CD4-positive, CD25-positive, alpha-beta regulatory T cell (primary cell): ENCODE measurements around the gene MLC1. TPM values are rescaled to one million over a fixed set of nuclear protein-coding genes. Genes with fewer than 3 reads are reported as not detected.

Source experiments
- ATAC-seq, 2 donors: fragments of 150-1000 bp; cut with Tn5 transposase; one replicate each; pipeline ENCODE4 v1.10.0; 2021; ENCODE audit warnings: low read depth in 2 of 2, moderate number of reproducible peaks in 2 of 2, moderate library complexity in 1 of 2
- DNase-seq, 3 donors: peaks; one replicate each; pipeline versions ENCODE4 v3.0.0 to v3.0.0-alpha.2; 2012 to 2022; ENCODE audit warnings: mixed read lengths in 1 of 3
- H3K27ac ChIP-seq: one replicate; pipeline ENCODE4 v1.7.0; 2013; ENCODE audit warnings: mild to moderate bottlenecking, low read length; ENCODE audit not compliant: insufficient read depth, poor library complexity, severe bottlenecking
- H3K27me3 ChIP-seq: one replicate; pipeline ENCODE4 v1.7.0; 2013; ENCODE audit warnings: low read length; ENCODE audit not compliant: control insufficient read depth, insufficient read depth
- H3K36me3 ChIP-seq: one replicate; pipeline ENCODE4 v1.7.0; 2013; ENCODE audit warnings: mild to moderate bottlenecking, low read length, moderate library complexity; ENCODE audit not compliant: control insufficient read depth, insufficient read depth
- H3K4me1 ChIP-seq: 2 replicates; pipeline ENCODE4 v1.7.0; 2013; ENCODE audit warnings: mild to moderate bottlenecking, low read length; ENCODE audit not compliant: insufficient read depth, control insufficient read depth, poor library complexity, severe bottlenecking
- H3K4me3 ChIP-seq: one replicate; pipeline ENCODE4 v1.7.0; 2013; ENCODE audit warnings: low read depth, mild to moderate bottlenecking, low read length, moderate library complexity
- H3K9me3 ChIP-seq, 2 experiments: 1 replicate in 1 of 2; 2 replicates in 1 of 2; pipeline ENCODE4 v1.7.0; 2013; ENCODE audit warnings: low read length in 2 of 2, mild to moderate bottlenecking in 1 of 2, moderate library complexity in 1 of 2; ENCODE audit not compliant: control insufficient read depth in 2 of 2
- H3K27ac Mint-ChIP-seq, 3 donors: one replicate each; pipeline ENCODE4 v1.8.0; 2020 to 2022; ENCODE audit warnings: mild to moderate bottlenecking in 3 of 3, mixed read lengths in 3 of 3, moderate library complexity in 2 of 3
- H3K27me3 Mint-ChIP-seq: one replicate; pipeline ENCODE4 v1.8.0; 2022; ENCODE audit warnings: mild to moderate bottlenecking, mixed read lengths
- H3K36me3 Mint-ChIP-seq: one replicate; pipeline ENCODE4 v1.8.0; 2020; ENCODE audit warnings: mixed read lengths
- H3K4me1 Mint-ChIP-seq, 4 donors: one replicate each; pipeline ENCODE4 v1.8.0; 2020 to 2022; ENCODE audit warnings: mixed read lengths in 4 of 4, mild to moderate bottlenecking in 1 of 4
- H3K4me3 Mint-ChIP-seq, 4 donors: one replicate each; pipeline ENCODE4 v1.8.0; 2020 to 2022; ENCODE audit warnings: mild to moderate bottlenecking in 4 of 4, mixed read lengths in 4 of 4, moderate library complexity in 3 of 4
- H3K9me3 Mint-ChIP-seq, 7 donors: one replicate each; pipeline ENCODE4 v1.8.0; 2020 to 2022; ENCODE audit warnings: mixed read lengths in 7 of 7, mild to moderate bottlenecking in 3 of 7, moderate library complexity in 2 of 7
- polyA plus RNA-seq, 4 donors: library from polyadenylated mRNA; unstranded; fragments of 300-500 nt; fragmentation: Illumina TruSeq; gene quantifications; one replicate each; pipeline ENCODE4 v1.2.3, GENCODE V29; 2021
- total RNA-seq: library from RNA; stranded (reverse); gene quantifications from one replicate; pipeline ENCODE4 v1.2.3, GENCODE V29; 2022

Gene MLC1
- total and polyA plus RNA-seq, 5 donors from 2014 or later: 0.20 to 1.1 (median 0.57) TPM; not detected in 1

DNA sequence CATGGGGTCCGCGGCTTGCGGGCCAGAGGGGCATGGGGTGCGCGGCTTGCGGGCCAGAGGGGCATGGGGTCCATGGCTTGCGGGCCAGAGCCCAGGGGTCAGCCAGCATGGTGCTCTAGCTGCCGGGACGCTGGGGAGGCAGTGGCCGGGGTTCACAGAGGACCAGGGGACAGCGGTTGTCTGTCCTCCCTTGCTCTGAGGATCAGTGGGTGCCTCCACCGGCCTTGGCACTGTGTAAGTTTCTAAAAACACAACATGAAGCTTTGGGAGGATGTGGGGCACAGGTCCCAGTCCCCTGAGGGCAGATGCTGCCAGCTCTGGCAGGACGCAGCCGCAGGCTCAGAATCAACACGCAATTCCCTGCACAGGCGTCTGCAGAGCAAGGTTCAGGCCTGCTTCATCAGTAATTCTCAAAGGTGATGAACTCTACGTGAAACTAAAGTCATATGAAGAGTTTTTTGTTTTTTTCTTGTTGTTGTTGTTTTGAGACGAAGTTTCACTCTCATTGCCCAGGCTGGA, 3.0 kb downstream of the MLC1 start:
- Mint-ChIP-seq H3K4me3 (no peak overlapping the region), H3K36me3 (peaks cover 3% of the 10 kb centered on the region), H3K27me3 (peaks cover 24% of the 10 kb centered on the region), H3K27ac (no peak overlapping the region), H3K4me1 (peaks cover 0 to 5% (median 3%) of the 10 kb centered on the region in 4 donors), H3K9me3 (peaks cover 0 to 8% (median 5%) of the 10 kb centered on the region in 7 donors)
- no peak overlapping the region for H3K4me3 ChIP-seq
- H3K27me3 ChIP-seq: peaks cover 5% of the 10 kb centered on the region
- peaks cover 2 to 8% of the 10 kb centered on the region in 2 experiments for H3K9me3 ChIP-seq
- ATAC-seq: no peak
- DNase-seq: no peak
- H3K27ac ChIP-seq: no peak overlapping the region
- no peaks in the 10 kb centered on the region for H3K36me3 ChIP-seq
- H3K4me1 ChIP-seq: peaks cover 9% of the 10 kb centered on the region

GRCh38 chr22:50081426-50082196, 3.6 kb downstream of the MLC1 start:
- H3K4me1 Mint-ChIP-seq: peaks cover 0 to 5% (median under 1%) of the 10 kb centered on the region in 4 donors
- Histone ChIP-seq H3K9me3 (peaks cover 2% of the 10 kb centered on the region in 2 experiments), H3K27ac (no peak overlapping the region), H3K4me3 (no peak overlapping the region), H3K4me1 (peaks cover 9% of the 10 kb centered on the region), H3K36me3 (no peaks in the 10 kb centered on the region), H3K27me3 (peaks cover 5% of the 10 kb centered on the region)
- no peak overlapping the region for H3K4me3 Mint-ChIP-seq
- peaks cover 0 to 1% (median 0%) of the 10 kb centered on the region in 7 donors for H3K9me3 Mint-ChIP-seq
- H3K36me3 Mint-ChIP-seq: no peaks in the 10 kb centered on the region
- no peak for ATAC-seq
- no peak for DNase-seq
- peaks cover 24% of the 10 kb centered on the region for H3K27me3 Mint-ChIP-seq
- H3K27ac Mint-ChIP-seq: peak overlapping the region in 1 of 3 donors; percentile 87

DNA sequence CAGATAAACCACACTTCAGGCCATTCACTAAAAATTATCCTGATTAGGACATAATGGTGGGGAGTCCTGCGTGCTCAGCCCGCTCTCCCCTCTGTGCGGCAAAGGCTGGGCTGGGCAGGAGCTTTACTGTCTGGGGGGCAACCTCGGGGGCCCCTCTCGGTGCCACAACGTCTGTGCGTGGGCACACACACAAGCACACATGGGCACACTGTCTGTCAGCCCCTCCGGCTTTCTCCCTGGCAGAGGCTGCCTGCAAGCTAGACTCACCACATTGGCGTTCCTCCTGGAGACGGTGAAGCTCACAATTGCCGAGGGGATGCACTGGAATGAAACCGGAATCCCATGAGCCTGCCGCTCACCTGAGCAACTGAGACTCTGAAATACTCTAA, 5.2 kb downstream of the MLC1 start:
- H3K27me3 Mint-ChIP-seq: peaks cover 18% of the 10 kb centered on the region
- Histone ChIP-seq H3K36me3 (no peaks in the 10 kb centered on the region), H3K4me1 (peaks cover 3% of the 10 kb centered on the region), H3K27ac (no peak overlapping the region), H3K9me3 (no peaks in the 10 kb centered on the region), H3K4me3 (no peak overlapping the region), H3K27me3 (peaks cover 1% of the 10 kb centered on the region)
- H3K9me3 Mint-ChIP-seq: no peaks in the 10 kb centered on the region
- H3K4me1 Mint-ChIP-seq: peaks cover 0 to 2% (median under 1%) of the 10 kb centered on the region in 4 donors
- H3K4me3 Mint-ChIP-seq: no peak overlapping the region
- no peaks in the 10 kb centered on the region for H3K36me3 Mint-ChIP-seq
- DNase-seq (no peak), ATAC-seq (no peak)
- H3K27ac Mint-ChIP-seq: no peak overlapping the region

DNA sequence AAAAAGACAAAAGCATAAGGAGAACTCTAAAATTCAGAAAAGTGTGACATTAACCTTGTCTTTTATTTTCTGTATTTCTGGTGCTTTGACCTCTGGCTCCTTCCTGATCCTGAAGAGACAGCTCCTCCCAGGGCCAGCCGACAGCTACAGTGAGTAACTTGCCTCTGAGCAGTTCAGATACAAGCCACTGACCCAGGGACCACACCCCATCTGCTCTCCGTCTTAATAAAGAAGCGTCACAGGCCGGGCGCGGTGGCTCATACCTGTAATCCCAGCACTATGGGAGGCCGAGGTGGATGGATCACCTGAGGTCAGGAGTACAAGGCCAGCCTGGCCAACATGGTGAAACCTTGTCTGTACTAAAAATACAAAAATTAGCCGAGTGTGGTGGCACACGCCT, 6.5 kb downstream of the MLC1 start:
- no peak for ATAC-seq
- Mint-ChIP-seq H3K27ac (no peak overlapping the region), H3K9me3 (no peaks in the 10 kb centered on the region), H3K4me3 (no peak overlapping the region), H3K4me1 (peaks cover 0 to 2% (median 0%) of the 10 kb centered on the region in 4 donors), H3K27me3 (peaks cover 13% of the 10 kb centered on the region), H3K36me3 (no peaks in the 10 kb centered on the region)
- Histone ChIP-seq H3K27me3 (no peaks in the 10 kb centered on the region), H3K36me3 (no peaks in the 10 kb centered on the region), H3K4me1 (no peaks in the 10 kb centered on the region), H3K27ac (no peak overlapping the region), H3K9me3 (no peaks in the 10 kb centered on the region), H3K4me3 (no peak overlapping the region)
- no peak for DNase-seq

GRCh38 chr22:50078246-50078645, 7.0 kb downstream of the MLC1 start:
- ATAC-seq (no peak), DNase-seq (no peak)
- no peak overlapping the region for H3K4me3 ChIP-seq
- H3K4me1 ChIP-seq: no peaks in the 10 kb centered on the region
- H3K36me3 Mint-ChIP-seq: no peaks in the 10 kb centered on the region
- H3K27ac Mint-ChIP-seq: no peak overlapping the region
- H3K36me3 ChIP-seq: no peaks in the 10 kb centered on the region
- no peak overlapping the region for H3K4me3 Mint-ChIP-seq
- no peak overlapping the region for H3K27ac ChIP-seq
- H3K27me3 Mint-ChIP-seq: peaks cover 13% of the 10 kb centered on the region
- H3K9me3 Mint-ChIP-seq: no peaks in the 10 kb centered on the region
- H3K27me3 ChIP-seq: no peaks in the 10 kb centered on the region
- H3K9me3 ChIP-seq: no peaks in the 10 kb centered on the region
- peaks cover 0 to 2% (median 0%) of the 10 kb centered on the region in 4 donors for H3K4me1 Mint-ChIP-seq

DNA sequence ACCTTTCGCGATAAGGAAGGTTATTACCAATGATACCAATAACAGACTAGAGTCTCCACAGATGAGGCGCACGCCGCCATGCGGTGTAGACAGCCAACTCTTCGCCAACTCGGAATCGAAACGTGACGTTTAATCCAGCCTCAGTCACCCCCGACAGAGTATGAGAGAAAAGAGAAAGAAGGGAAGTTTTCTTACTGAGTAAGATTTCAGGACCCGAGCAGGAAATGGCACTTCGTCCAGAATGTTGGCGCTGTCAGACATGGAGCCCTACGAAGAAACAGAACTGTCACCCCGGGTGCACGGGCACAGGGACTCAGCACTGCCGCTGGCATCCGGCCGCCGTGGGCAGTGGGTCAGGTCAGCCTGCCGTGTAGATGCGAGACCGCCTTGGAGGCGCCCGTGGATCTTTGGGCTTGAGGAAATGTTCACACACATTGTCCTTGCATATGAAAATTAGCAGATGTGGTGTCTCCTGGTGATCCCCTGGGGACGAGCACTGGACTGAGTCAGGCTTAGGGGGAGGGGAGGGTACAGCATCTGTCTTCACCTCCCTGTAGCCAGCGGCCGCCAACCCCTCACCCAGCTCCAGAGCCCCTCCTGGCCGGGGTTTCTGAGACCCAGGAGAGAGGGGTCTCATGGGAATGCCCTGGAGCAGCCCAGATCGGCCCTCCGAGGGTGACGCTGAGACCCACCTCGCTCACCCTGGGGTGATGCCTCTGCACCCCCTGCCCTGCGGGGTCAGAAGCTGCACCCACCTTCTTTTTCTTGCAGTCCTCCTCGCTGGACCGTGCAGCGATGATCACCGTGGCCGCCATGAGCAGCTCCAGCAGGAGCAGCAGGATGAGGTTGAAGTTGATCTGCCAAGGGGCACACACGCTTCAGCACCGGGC, 8.3 kb downstream of the MLC1 start:
- no peaks in the 10 kb centered on the region for H3K27me3 ChIP-seq
- H3K4me3 ChIP-seq: no peak overlapping the region
- no peaks in the 10 kb centered on the region for H3K4me1 ChIP-seq
- Mint-ChIP-seq H3K4me3 (no peak overlapping the region), H3K27me3 (peaks cover 9% of the 10 kb centered on the region), H3K9me3 (no peaks in the 10 kb centered on the region), H3K36me3 (no peaks in the 10 kb centered on the region), H3K27ac (peak overlapping the region in 1 of 3 donors; percentile 5), H3K4me1 (no peaks in the 10 kb centered on the region)
- no peaks in the 10 kb centered on the region for H3K9me3 ChIP-seq
- no peak overlapping the region for H3K27ac ChIP-seq
- no peaks in the 10 kb centered on the region for H3K36me3 ChIP-seq
- ATAC-seq (no peak), DNase-seq (no peak)

DNA sequence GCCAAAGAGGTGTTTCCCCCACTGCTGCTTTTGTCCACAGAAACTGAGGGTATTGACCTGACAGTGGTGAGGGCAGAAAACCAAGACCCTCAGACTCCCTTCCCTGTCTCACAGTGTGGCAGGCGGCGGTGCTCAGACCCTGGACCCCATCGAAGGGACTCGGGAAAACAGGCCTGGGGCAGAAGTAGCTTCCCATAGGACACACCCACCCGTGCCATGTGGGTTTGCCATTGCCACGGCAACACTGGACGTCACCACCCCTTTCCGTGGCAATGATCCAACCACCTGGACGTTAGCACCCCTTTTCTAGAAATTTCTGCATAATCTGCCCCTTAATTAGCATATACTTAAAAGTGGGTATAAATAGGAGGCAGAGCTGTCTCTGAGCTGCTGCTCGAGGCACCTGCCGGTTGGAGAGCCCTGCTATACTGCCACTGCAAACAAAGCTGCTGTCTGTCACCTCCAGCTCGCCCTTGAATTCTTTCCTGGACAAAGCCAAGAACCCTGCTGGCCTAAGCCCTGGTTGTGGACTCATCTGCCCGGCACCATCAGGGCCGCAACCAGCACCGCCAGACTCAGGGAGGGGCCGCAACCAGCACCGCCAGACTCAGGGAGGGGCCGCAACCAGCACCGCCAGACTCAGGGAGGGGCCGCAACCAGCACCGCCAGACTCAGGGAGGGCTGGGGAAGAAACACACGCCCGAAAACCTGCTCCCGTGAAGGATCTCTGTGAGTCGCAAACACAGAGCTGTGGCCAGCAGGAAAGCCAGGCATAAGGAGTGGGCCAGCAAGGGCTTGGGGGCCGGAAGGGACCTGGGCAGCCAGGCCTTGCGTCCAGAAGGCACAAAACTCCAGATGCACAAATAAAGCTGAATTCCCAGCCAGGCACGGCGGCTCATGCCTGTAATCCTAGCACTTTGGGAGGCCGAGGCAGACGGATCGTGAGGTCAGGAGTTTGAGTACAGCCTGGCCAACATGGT, 10.4 kb downstream of the MLC1 start:
- H3K27me3 Mint-ChIP-seq: peaks cover 1% of the 10 kb centered on the region
- H3K9me3 Mint-ChIP-seq: no peaks in the 10 kb centered on the region
- ATAC-seq: no peak
- no peaks in the 10 kb centered on the region for H3K36me3 ChIP-seq
- no peaks in the 10 kb centered on the region for H3K9me3 ChIP-seq
- H3K27ac ChIP-seq: no peak overlapping the region
- H3K36me3 Mint-ChIP-seq: no peaks in the 10 kb centered on the region
- DNase-seq: no peak
- no peaks in the 10 kb centered on the region for H3K27me3 ChIP-seq
- no peak overlapping the region for H3K4me3 Mint-ChIP-seq
- no peak overlapping the region for H3K4me3 ChIP-seq
- H3K27ac Mint-ChIP-seq: no peak overlapping the region
- no peaks in the 10 kb centered on the region for H3K4me1 Mint-ChIP-seq
- no peaks in the 10 kb centered on the region for H3K4me1 ChIP-seq
